Panc1 (cell line): Measurements from ENCODE around the gene WDR90. TPM values are rescaled to one million over a fixed set of nuclear protein-coding genes. Genes with fewer than 3 reads are reported as not detected.

Experiments
- ATAC-seq: fragments of 200-7000 bp; cut with Tn5 transposase; 2 replicates; pipeline ENCODE4 v1.9.1; 2020; ENCODE audit warnings: mild to moderate bottlenecking, moderate library complexity
- BruUV-seq: library from RNA; stranded (reverse); fragments of 400-500 nt; replicated peaks from 2 replicates; lab custom pipeline; 2021; lab: Mats Ljungman, UMichigan
- CTCF ChIA-PET: fragments of 300-600 bp; sonication (Branson Sonifier 250); formaldehyde crosslinking; loops from one replicate; lab custom pipeline; 2022; ENCODE audit warnings: antibody characterized with exemption; lab: Charles Lee
- POLR2A ChIA-PET: fragments of 300-600 bp; sonication (Branson Sonifier 250); formaldehyde crosslinking; loops from one replicate; lab custom pipeline; 2022; ENCODE audit warnings: antibody characterized with exemption; lab: Charles Lee
- DNase-seq: peaks from one replicate; pipeline ENCODE4 v3.0.0-alpha.2; 2010; ENCODE audit warnings: low read depth, low spot score
- H3K27ac ChIP-seq: 2 replicates; pipeline ENCODE4 v1.5.1; 2011; ENCODE audit warnings: mild to moderate bottlenecking, low read length, inconsistent platforms
- H3K27me3 ChIP-seq: fragments of 200-500 bp; sonication (Bioruptor generic); 2 replicates; pipeline ENCODE4 v1.6.0; 2014; ENCODE audit warnings: low read length, inconsistent platforms; ENCODE audit not compliant: control insufficient read depth, insufficient read depth
- H3K36me3 ChIP-seq: fragments of 200-500 bp; sonication (Bioruptor generic); 2 replicates; pipeline ENCODE4 v1.5.1; 2014; ENCODE audit warnings: inconsistent platforms, mild to moderate bottlenecking, low read length, moderate library complexity; ENCODE audit not compliant: control insufficient read depth, insufficient read depth
- H3K4me1 ChIP-seq: 2 replicates; pipeline ENCODE4 v1.5.1; 2011; ENCODE audit warnings: inconsistent platforms, mild to moderate bottlenecking, low read length, moderate library complexity; ENCODE audit not compliant: control insufficient read depth, insufficient read depth
- H3K4me3 ChIP-seq, 2 experiments: 2 replicates each; pipeline ENCODE4 v1.5.1; 2011 to 2012; ENCODE audit warnings: low read depth in 2 of 2, low read length in 2 of 2, mild to moderate bottlenecking in 2 of 2, inconsistent platforms in 1 of 2, moderate library complexity in 1 of 2
- H3K9me3 ChIP-seq: fragments of 200-500 bp; sonication (Bioruptor generic); 2 replicates; pipeline ENCODE4 v1.5.1; 2014; ENCODE audit warnings: low read depth, mild to moderate bottlenecking, inconsistent platforms, low read length, moderate library complexity; ENCODE audit not compliant: control insufficient read depth, insufficient read depth
- CTCF ChIP-seq: fragments of 450-650 bp; IDR thresholded peaks from 2 replicates; pipeline ENCODE4 v1.5.1; 2017; ENCODE audit warnings: mild to moderate bottlenecking
- POLR2AphosphoS5 ChIP-seq: IDR thresholded peaks from 2 replicates; pipeline ENCODE4 v1.6.1; 2012; ENCODE audit warnings: mild to moderate bottlenecking, low read depth, low read length, moderate library complexity
- REST ChIP-seq, 2 experiments: IDR thresholded peaks; 2 replicates each; pipeline ENCODE4 v1.6.1; 2011 to 2012; ENCODE audit warnings: low read depth in 2 of 2, control low read depth in 1 of 2, low read length in 1 of 2, mild to moderate bottlenecking in 1 of 2, moderate library complexity in 1 of 2; ENCODE audit not compliant: insufficient read depth in 1 of 2
- SIN3A ChIP-seq: IDR thresholded peaks from 2 replicates; pipeline ENCODE4 v1.6.1; 2012; ENCODE audit warnings: low read depth, mild to moderate bottlenecking, low read length, moderate library complexity, borderline replicate concordance; ENCODE audit not compliant: insufficient read depth
- TCF7L2 ChIP-seq: IDR thresholded peaks from 2 replicates; pipeline ENCODE4 v1.6.1; 2011; ENCODE audit warnings: mild to moderate bottlenecking, low read depth, low read length, inconsistent platforms
- in situ Hi-C: cut with HindIII; loops from 2 replicates; pipeline ENCODE4 v1.10.0; 2016; ENCODE audit warnings: low sequenced_read_pairs, low pct_unique_long_range_greater_than_20kb
- intact Hi-C: fragments of 100-400 bp; cut with micrococcal nuclease; formaldehyde crosslinking; loops from one replicate; pipeline ENCODE4 v1.10.0; 2022; ENCODE audit not compliant: unreplicated experiment
- total RNA-seq: library from RNA; stranded (reverse); gene quantifications from one replicate; pipeline ENCODE4 v1.2.1, GENCODE V29; 2021; ENCODE audit not compliant: unreplicated experiment

The WDR90 gene
- total RNA-seq, 1 experiment from 2014 or later = 58.9 TPM

GRCh38 chr16:694863-695354 is 45.7 kb downstream of the WDR90 start:
- no peak for DNase-seq
- BruUV-seq = no TSS peak
- Histone ChIP-seq H3K27ac (no peak overlapping the region), H3K9me3 (no peaks in the 10 kb centered on the region), H3K27me3 (no peaks in the 10 kb centered on the region), H3K36me3 (peaks cover 2% of the 10 kb centered on the region; the same call in 1 of the 2 replicates), H3K4me1 (0 out of 2 replicates have a peak, but pooled peaks cover 3% of the 10 kb centered on the region), H3K4me3 (no peak overlapping the region)
- ChIA-PET CTCF (no interaction called here), POLR2A (no interaction called here)
- no peak for ATAC-seq
- in situ Hi-C loops (no loop called here), intact Hi-C loops (no loop called here)
- no peak for TF ChIP-seq SIN3A

- intact Hi-C loops = no loop called here
Measured at GRCh38 chr16:695355-696089, 46.4 kb downstream of the WDR90 start.

More at GRCh38 chr16:695355-696089, 46.4 kb downstream of the WDR90 start:
- ATAC-seq = no peak
- ChIA-PET CTCF (no interaction called here), POLR2A (no interaction called here)
- Histone ChIP-seq H3K36me3 (no peaks in the 10 kb centered on the region), H3K27me3 (no peaks in the 10 kb centered on the region), H3K9me3 (no peaks in the 10 kb centered on the region), H3K27ac (no peak overlapping the region), H3K4me3 (no peak overlapping the region), H3K4me1 (0 out of 2 replicates have a peak, but pooled peaks cover 3% of the 10 kb centered on the region)
- in situ Hi-C loops = no loop called here
- no peak for DNase-seq
- no peak for TF ChIP-seq POLR2AphosphoS5
- no peak for TF ChIP-seq TCF7L2
- no peak for TF ChIP-seq SIN3A
- no peak for TF ChIP-seq CTCF
- TF ChIP-seq REST (IDR thresholded peaks at IDR 0.05; ENCODE audit: insufficient read depth in 1 of 2, low read depth in 2 of 2, low read length in 1 of 2) = no peak
- BruUV-seq = no TSS peak
